Myocyte (in vitro differentiated cells): ENCODE measurements around the gene AUTS2. TPM values are rescaled to one million over a fixed set of nuclear protein-coding genes. Genes with fewer than 3 reads are reported as not detected.
"Not testable (repeated sequence)": the region's sequence is repeated elsewhere in the genome, so short reads cannot be mapped to it uniquely, and the experiment has no call there.

Source experiments
- DNase-seq: peaks from one replicate; pipeline ENCODE4 v3.0.0-alpha.2; 2012; ENCODE audit warnings: low read depth
- total RNA-seq: library from RNA; depleted of rRNA; stranded (reverse); fragments of >200 nt; gene quantifications from 2 replicates; pipeline ENCODE4 v1.2.3, GENCODE V29; 2014

The AUTS2 gene
- total RNA-seq, 1 donor from 2014 or later = 4.4 TPM

- DNase-seq = no peak
Measured at GRCh38 chr7:69782917-69783684, 184.8 kb downstream of the AUTS2 start.

GRCh38 chr7:69786130-69786529 is 187.9 kb downstream of the AUTS2 start:
- not testable (repeated sequence) for DNase-seq

DNA sequence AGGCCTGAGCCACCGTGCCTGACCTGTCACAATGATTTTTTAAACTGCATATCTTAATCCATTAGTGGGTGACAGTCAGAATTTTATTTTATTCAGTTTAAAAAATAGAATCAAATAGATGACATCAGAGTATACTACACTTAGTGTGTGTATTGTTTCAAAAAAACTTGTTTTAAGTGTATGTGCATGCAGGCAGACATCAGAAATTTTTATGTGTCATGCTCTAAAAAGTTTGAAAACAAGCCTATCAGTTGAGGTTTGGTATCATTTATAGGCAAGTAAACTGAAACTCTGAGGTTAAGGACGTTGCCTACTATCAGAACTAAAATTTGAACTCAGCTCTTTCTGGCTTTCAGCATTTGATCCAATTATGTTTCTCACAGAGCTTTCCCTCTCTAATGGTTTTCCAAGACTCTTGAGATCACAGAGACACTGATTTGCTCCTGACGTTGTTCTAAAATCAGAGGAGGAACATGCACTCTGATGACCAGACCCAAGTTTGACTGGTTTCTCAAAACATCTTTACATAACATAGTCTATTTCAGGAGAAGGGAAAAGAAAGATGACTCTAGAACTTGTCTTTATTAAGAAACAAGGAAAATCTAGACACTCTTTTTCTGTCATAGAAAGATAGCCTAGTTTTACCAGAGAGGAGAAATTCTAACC is 188.6 kb downstream of the AUTS2 start:
- no peak for DNase-seq

GRCh38 chr7:69787736-69788431 is 189.6 kb downstream of the AUTS2 start:
- DNase-seq = no peak

- DNase-seq = no peak
Measured at GRCh38 chr7:69789563-69789962, 191.3 kb downstream of the AUTS2 start.

- DNase-seq = no peak
Measured at GRCh38 chr7:69790977-69791724, 192.9 kb downstream of the AUTS2 start.

DNA sequence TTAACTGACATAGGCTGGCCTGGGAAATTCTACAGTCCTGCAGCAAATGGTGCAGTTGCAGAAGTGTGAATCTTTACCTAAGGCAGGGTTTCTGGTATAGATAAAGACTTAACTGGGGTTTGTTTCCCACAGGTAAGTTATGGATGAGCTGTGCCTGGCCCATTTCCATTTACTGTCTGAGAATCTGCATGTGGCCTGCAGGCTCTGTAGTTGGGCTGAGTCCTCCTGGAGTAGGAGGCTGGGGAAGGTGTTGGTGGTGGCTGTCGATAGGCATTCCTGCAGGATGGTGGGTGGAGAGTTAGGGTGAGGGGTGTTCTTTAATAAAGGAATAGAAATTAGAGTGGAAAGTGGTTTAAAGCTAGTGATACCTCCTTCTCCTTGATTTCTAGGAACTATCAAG is 193.5 kb downstream of the AUTS2 start:
- DNase-seq = no peak

DNA sequence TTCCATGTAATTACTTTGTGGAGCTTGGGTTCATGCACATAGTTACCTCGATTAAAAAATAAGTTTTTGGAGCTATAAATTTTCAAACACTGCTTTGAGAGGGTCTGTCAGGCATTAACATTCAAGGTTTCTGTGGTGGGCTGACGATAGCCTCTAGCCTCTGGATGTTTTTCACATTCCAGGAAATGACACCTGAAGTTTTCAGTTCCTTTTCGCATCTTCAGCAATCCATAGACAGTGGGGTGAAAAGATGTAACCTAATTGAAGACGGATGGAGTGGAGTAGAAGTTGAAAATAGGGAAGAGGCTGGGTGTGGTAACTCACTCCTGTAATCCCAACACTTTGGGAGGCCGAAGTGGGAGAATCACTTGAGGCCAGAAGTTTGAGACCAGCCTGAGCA is 197.7 kb downstream of the AUTS2 start:
- no peak for DNase-seq

DNA sequence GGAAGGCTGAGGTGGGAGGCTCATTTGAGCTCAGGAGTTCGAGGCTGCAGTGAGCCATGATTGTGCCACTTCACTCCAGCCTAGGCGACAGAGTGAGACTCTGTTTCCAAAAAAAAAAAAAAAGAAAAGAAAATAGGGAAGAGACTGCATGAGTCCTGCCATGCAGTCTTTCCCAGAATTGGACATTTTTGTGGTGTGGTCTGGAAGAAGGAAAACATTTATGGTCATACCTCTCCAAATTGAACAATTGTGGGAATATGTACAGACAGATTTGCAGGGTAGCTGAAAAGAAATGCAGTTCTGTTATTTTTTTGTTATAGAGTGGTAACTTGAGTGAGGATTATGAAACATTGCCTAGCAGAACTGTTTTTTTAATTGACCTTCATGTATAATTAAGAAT is 198.1 kb downstream of the AUTS2 start:
- no peak for DNase-seq

DNA sequence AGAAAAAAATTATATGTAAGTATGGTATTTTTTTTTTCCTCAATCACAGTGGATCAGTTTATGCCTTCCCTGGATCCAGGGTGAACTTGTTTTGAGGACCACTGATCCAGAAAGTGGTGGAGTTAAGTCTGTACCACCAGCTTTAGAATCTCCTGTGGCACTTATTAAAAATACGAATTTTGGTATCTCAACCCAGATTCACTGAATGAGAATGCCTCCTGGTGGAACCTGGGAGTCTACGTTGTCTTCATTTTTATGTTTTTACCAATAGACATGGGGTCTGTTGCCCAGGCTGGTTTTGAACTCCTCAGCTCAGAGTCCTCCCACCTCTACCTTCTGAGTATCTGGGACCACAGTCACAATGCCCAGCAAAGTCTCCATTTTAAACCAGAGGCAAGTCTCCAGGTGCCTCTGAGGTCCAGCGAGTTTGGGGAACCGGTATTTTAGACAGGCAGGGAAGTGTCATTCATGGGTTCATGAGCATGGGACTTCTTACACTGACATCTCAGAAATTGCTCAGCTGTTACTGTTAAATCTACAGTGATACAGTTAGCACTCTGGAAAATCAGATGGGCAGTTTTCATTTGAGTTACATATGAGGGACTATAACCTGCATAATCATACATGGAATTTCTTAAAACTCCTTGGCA is 200.9 kb downstream of the AUTS2 start:
- no peak for DNase-seq

DNA sequence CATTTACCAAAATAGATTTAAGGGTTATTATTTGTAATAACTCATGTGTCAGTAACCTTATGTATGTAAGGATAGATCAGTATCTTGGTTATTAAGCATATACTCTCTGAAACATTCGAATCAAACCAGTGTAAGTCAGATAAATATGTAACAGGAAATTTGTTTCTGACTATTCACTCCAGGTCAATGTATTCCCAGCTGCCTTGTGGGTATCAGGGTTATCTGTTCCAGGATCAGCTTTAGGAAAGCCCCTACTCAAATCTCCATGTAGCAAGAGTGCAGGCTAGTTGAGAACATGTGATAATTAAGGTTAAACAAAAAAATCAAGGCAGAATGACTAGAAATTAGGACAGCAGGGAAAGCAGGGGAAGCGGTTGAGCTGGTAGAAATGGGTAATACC is 201.7 kb downstream of the AUTS2 start:
- no peak for DNase-seq

- DNase-seq = no peak
Measured at GRCh38 chr7:69800495-69800894, 202.2 kb downstream of the AUTS2 start.

GRCh38 chr7:69801729-69802682 is 203.7 kb downstream of the AUTS2 start:
- no peak for DNase-seq

GRCh38 chr7:69803699-69804516 is 205.6 kb downstream of the AUTS2 start:
- DNase-seq = no peak

GRCh38 chr7:69804962-69805361 is 206.7 kb downstream of the AUTS2 start:
- DNase-seq = no peak

GRCh38 chr7:69808391-69808790 is 210.1 kb downstream of the AUTS2 start:
- no peak for DNase-seq

DNA sequence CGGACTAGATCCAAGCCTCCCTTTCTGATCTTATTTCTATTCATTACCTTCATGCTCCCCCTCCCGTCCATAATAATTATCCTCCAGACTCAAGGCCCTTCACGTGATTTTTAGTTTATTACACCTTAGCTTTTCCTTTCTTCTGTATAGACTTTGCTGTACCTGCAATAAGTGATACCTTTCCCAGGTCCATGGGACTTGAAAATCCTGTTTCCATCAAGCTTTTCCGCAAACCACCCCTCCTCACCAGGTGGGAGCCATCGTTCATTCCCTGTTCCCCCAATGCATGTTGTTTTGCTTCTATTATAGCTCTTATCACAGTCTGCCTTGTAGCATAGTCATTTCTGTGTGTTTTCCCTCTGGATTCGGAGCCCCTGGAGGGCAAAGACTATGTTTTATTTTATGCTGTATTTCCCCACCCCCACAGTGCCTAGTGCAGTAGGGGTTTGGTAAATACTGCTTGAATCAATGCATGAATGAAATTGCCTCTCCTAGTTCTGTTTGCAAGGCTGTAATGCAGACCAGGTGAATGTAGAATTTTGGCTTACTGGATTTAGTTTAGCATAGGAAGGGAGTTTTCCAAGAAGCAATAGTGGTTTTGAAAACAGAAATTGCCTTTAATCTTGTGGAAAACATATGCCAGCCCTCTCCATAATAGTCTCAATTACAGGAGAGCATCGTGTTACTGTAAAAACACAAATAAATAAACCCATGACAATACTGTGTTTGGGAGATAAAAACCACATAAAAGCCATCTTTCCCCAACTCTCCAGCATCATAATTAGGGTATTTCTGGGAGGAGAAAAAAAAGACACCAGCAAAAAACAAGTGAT is 213.4 kb downstream of the AUTS2 start:
- DNase-seq = no peak

GRCh38 chr7:69812756-69813155 is 214.5 kb downstream of the AUTS2 start:
- DNase-seq = no peak
